Upper lobe of left lung (tissue), 4 donors: ENCODE results near the gene HNRNPH1.
"Not testable (repeated sequence)": the region's sequence is repeated elsewhere in the genome, so short reads cannot be mapped to it uniquely, and the experiment has no call there.

Experiments
- EP300 ChIP-seq, 4 donors: sonication (generic); formaldehyde crosslinking; IDR thresholded peaks; one replicate each; pipeline ENCODE4 v1.5.1; 2017; ENCODE audit warnings: antibody characterized with exemption in 4 of 4, control low read depth in 2 of 4
- POLR2A ChIP-seq, 4 donors: fragments of 450-650 bp; IDR thresholded peaks; one replicate each; pipeline ENCODE4 v1.5.1; 2016 to 2017; ENCODE audit warnings: antibody characterized with exemption in 4 of 4, mild to moderate bottlenecking in 2 of 4
- POLR2AphosphoS5 ChIP-seq, 2 donors: sonication (generic); formaldehyde crosslinking; IDR thresholded peaks; one replicate each; pipeline ENCODE4 v1.5.1; 2017; ENCODE audit warnings: antibody characterized with exemption in 2 of 2
- TF ChIP-seq, protein P1 (sequence below), 6 experiments: fragments of 450-650 bp in 4 of 6; fragments of 200-600 bp in 2 of 6; sonication (generic) in 2 of 6; IDR thresholded peaks; one replicate each; pipeline ENCODE4 v1.5.1; 2016 to 2019; ENCODE audit warnings: antibody characterized with exemption in 6 of 6

DNA sequence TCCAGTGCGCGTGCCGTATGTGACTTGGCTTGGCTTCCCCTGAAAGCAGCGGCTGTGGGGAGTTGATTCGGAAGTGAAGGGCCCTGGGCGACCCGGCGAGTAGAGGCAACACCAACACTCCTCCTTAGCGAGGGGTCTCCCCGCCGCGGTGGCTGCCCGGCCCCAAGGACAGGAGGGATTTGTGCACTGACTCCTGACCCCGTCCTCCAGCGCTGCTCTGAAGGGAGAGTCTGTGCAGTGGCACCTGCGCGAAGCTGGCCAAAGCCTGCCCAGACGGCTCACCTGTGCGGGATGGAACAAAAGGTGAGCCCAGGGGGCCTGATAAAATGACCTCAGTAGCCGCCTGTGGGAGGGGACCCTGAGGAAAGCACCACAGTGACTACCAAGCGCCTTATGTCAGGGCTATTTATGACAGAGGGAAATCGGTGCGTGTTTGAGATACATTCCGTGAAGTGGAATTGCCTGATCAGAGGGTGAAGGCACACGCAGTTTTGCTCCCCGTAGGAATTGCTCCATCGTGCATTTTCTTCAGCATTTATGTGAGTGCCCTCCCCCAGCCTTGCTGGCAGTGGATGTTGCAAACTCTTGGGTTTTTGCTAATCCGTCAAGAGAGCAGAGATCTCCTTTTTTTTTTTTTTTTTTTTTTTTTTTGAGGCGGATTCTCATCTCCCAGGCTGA, 34.8 kb upstream of the HNRNPH1 start:
- TF ChIP-seq, protein P1, sequence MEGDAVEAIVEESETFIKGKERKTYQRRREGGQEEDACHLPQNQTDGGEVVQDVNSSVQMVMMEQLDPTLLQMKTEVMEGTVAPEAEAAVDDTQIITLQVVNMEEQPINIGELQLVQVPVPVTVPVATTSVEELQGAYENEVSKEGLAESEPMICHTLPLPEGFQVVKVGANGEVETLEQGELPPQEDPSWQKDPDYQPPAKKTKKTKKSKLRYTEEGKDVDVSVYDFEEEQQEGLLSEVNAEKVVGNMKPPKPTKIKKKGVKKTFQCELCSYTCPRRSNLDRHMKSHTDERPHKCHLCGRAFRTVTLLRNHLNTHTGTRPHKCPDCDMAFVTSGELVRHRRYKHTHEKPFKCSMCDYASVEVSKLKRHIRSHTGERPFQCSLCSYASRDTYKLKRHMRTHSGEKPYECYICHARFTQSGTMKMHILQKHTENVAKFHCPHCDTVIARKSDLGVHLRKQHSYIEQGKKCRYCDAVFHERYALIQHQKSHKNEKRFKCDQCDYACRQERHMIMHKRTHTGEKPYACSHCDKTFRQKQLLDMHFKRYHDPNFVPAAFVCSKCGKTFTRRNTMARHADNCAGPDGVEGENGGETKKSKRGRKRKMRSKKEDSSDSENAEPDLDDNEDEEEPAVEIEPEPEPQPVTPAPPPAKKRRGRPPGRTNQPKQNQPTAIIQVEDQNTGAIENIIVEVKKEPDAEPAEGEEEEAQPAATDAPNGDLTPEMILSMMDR (IDR thresholded peaks at IDR 0.05) = not testable (repeated sequence)
- TF ChIP-seq EP300, POLR2A, POLR2AphosphoS5 (IDR thresholded peaks at IDR 0.05): not testable (repeated sequence)
